ENCODE results near the gene FGFR3.

GRCh38 chr4:1821679-1822567 lies 28.8 kb downstream of the FGFR3 start:
- TF ChIP-seq, protein P1, sequence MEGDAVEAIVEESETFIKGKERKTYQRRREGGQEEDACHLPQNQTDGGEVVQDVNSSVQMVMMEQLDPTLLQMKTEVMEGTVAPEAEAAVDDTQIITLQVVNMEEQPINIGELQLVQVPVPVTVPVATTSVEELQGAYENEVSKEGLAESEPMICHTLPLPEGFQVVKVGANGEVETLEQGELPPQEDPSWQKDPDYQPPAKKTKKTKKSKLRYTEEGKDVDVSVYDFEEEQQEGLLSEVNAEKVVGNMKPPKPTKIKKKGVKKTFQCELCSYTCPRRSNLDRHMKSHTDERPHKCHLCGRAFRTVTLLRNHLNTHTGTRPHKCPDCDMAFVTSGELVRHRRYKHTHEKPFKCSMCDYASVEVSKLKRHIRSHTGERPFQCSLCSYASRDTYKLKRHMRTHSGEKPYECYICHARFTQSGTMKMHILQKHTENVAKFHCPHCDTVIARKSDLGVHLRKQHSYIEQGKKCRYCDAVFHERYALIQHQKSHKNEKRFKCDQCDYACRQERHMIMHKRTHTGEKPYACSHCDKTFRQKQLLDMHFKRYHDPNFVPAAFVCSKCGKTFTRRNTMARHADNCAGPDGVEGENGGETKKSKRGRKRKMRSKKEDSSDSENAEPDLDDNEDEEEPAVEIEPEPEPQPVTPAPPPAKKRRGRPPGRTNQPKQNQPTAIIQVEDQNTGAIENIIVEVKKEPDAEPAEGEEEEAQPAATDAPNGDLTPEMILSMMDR (IDR thresholded peaks at IDR 0.05; ENCODE audit: low read length), result no peak
- no peak for TF ChIP-seq EZH2 (optimal IDR thresholded peaks at IDR 0.05; ENCODE audit: low read depth, low read length)
